Measurements from ENCODE around the gene CES3. TPM values are rescaled to one million over a fixed set of nuclear protein-coding genes. Genes with fewer than 3 reads are reported as not detected.
A peak's percentile ranks its signal among the peaks of the same experiment; 100 is the strongest.

CES3 gene
- total and polyA plus RNA-seq, 9 of the 15 experiments (the other 6 are each of a cell fraction or from before 2014, with no cell fraction given): 0.06 to 2.2 (median 0.68) TPM

- TF ChIP-seq ZNF609 (CRISPR knock-in tag; IDR thresholded peaks at IDR 0.05; ENCODE audit: borderline replicate concordance) (no peak), NFIC (IDR thresholded peaks at IDR 0.05) (peak; percentile 38), FOSL1 (tag; conservative IDR thresholded peaks at IDR 0.05) (0 out of 2 replicates have a peak, but pooled peaks have one; percentile 26)
Measured at GRCh38 chr16:66970775-66971720, 10.0 kb downstream of the CES3 start (continued).

Measured in K562 (cell line).